BJ (cell line): ENCODE measurements around the gene INKA2. TPM values are rescaled to one million over a fixed set of nuclear protein-coding genes. Genes with fewer than 3 reads are reported as not detected.

ENCODE experiments used
- CTCF ChIA-PET: fragments of 350-600 bp; formaldehyde crosslinking; extraction: SDS; loops from one replicate; lab custom pipeline; 2021; ENCODE audit warnings: antibody characterized with exemption, inconsistent platforms; lab: Yijun Ruan, JAX
- POLR2A ChIA-PET: fragments of 300-600 bp; sonication (Branson Sonifier 250); formaldehyde crosslinking; extraction: SDS; loops from one replicate; lab custom pipeline; 2021; ENCODE audit warnings: antibody characterized with exemption; lab: Charles Lee
- DNase-seq: peaks from one replicate; pipeline ENCODE4 v3.0.0-alpha.2; 2011; ENCODE audit warnings: low read depth
- H3K27me3 ChIP-seq: 2 replicates; pipeline ENCODE4 v1.6.0; 2011; ENCODE audit warnings: low read length; ENCODE audit not compliant: control insufficient read depth, insufficient read depth
- H3K36me3 ChIP-seq: 2 replicates; pipeline ENCODE4 v1.5.1; 2011; ENCODE audit warnings: low read length; ENCODE audit not compliant: control insufficient read depth, insufficient read depth
- H3K4me3 ChIP-seq: 2 replicates; pipeline ENCODE4 v1.5.1; 2011; ENCODE audit warnings: low read depth, mild to moderate bottlenecking, control low read depth, low read length
- CTCF ChIP-seq: IDR thresholded peaks from 2 replicates; pipeline ENCODE4 v1.5.1; 2011; ENCODE audit warnings: low read depth, mild to moderate bottlenecking, control low read depth, inconsistent platforms, low read length, moderate library complexity; ENCODE audit not compliant: insufficient read depth
- polyA plus RNA-seq: library from polyadenylated mRNA; depleted of rRNA; stranded (reverse); fragments of >200 nt; gene quantifications from 2 replicates; pipeline ENCODE4 v1.2.3, GENCODE V29; 2011

The INKA2 gene
- polyA plus RNA-seq, 1 experiment: 2.3 TPM

GRCh38 chr1:111733992-111734341 is 5.2 kb downstream of the INKA2 start:
- H3K36me3 ChIP-seq: no peaks in the 10 kb centered on the region
- POLR2A ChIA-PET: no interaction called here
- no peak for DNase-seq
- CTCF ChIA-PET: interaction anchor here (0.7 to 2.1 kb wide), 3 partner anchors 13 to 40 kb away, joined by 3 to 14 read pairs (median 4); no protein-coding TSS in a partner anchor
- H3K27me3 ChIP-seq: no peaks in the 10 kb centered on the region
- no peak for TF ChIP-seq CTCF
- H3K4me3 ChIP-seq: no peak overlapping the region

GRCh38 chr1:111733183-111733991 is 5.8 kb downstream of the INKA2 start:
- DNase-seq: no peak
- Histone ChIP-seq H3K36me3 (no peaks in the 10 kb centered on the region), H3K4me3 (no peak overlapping the region), H3K27me3 (no peaks in the 10 kb centered on the region)
- no peak for TF ChIP-seq CTCF
- ChIA-PET POLR2A (interaction anchor here (0.5 kb wide), 1 partner anchor 862 kb away, joined by 15 read pairs; no protein-coding TSS in a partner anchor), CTCF (interaction anchor here (2.1 kb wide), 2 partner anchors 14 to 19 kb away, joined by 4 to 14 read pairs; no protein-coding TSS in a partner anchor)

- POLR2A ChIA-PET: interaction anchor here (0.5 kb wide), 1 partner anchor 863 kb away, joined by 15 read pairs; no protein-coding TSS in a partner anchor
Observed at GRCh38 chr1:111732718-111733117, 6.5 kb downstream of the INKA2 start.

GRCh38 chr1:111731956-111732355 is 7.2 kb downstream of the INKA2 start:
- no peak overlapping the region for H3K4me3 ChIP-seq
- no peak for DNase-seq
- POLR2A ChIA-PET: no interaction called here
- no peak for TF ChIP-seq CTCF
- CTCF ChIA-PET: interaction anchor here (0.9 to 8.2 kb wide), 2 partner anchors 16 to 17 kb away, joined by 4 to 48 read pairs; no protein-coding TSS in a partner anchor
- no peaks in the 10 kb centered on the region for H3K27me3 ChIP-seq
- no peaks in the 10 kb centered on the region; the same call in 1 of the 2 replicates for H3K36me3 ChIP-seq

More at GRCh38 chr1:111732718-111733117, 6.5 kb downstream of the INKA2 start:
- no peaks in the 10 kb centered on the region for H3K36me3 ChIP-seq
- no peak for TF ChIP-seq CTCF
- no peaks in the 10 kb centered on the region for H3K27me3 ChIP-seq
- no peak overlapping the region for H3K4me3 ChIP-seq
- DNase-seq: no peak
- CTCF ChIA-PET: interaction anchor here (2.1 kb wide), 1 partner anchor 14 kb away, joined by 4 read pairs; no protein-coding TSS in a partner anchor

- ChIA-PET POLR2A (no interaction called here), CTCF (interaction anchor here (8.2 kb wide), 1 partner anchor 16 kb away, joined by 48 read pairs; no protein-coding TSS in a partner anchor)
- H3K27me3 ChIP-seq: no peaks in the 10 kb centered on the region
- no peak overlapping the region for H3K4me3 ChIP-seq
- DNase-seq: no peak
- no peaks in the 10 kb centered on the region; the same call in 1 of the 2 replicates for H3K36me3 ChIP-seq
- no peak for TF ChIP-seq CTCF
Observed at GRCh38 chr1:111730706-111731105, 8.5 kb downstream of the INKA2 start.
